ENCODE data around the gene EXT2.
A peak's percentile ranks its signal among the peaks of the same experiment; 100 is the strongest.

The EXT2 gene

GRCh38 chr11:44241851-44242250 lies 146.4 kb downstream of the EXT2 start:
- DNase-seq = peak in 14 of 51 donors; percentile 4 to 59 (median 20)

- DNase-seq = no peak
Measured at GRCh38 chr11:44243086-44243485, 147.6 kb downstream of the EXT2 start.

GRCh38 chr11:44243595-44244343 lies 148.3 kb downstream of the EXT2 start:
- no peak for DNase-seq

GRCh38 chr11:44244639-44245310 lies 149.3 kb downstream of the EXT2 start:
- DNase-seq = no peak

- no peak for DNase-seq
Measured at GRCh38 chr11:44246726-44247125, 151.2 kb downstream of the EXT2 start.

GRCh38 chr11:44247508-44247907 lies 152.0 kb downstream of the EXT2 start:
- DNase-seq = no peak

- DNase-seq = no peak
Measured at GRCh38 chr11:44248109-44248508, 152.6 kb downstream of the EXT2 start.

- DNase-seq = no peak
Measured at GRCh38 chr11:44250421-44250820, 154.9 kb downstream of the EXT2 start.

- DNase-seq = no peak
Measured at GRCh38 chr11:44252999-44253602, 157.6 kb downstream of the EXT2 start.

GRCh38 chr11:44255406-44256071 lies 160.1 kb downstream of the EXT2 start:
- DNase-seq = no peak

GRCh38 chr11:44256673-44257291 lies 161.3 kb downstream of the EXT2 start:
- no peak for DNase-seq

GRCh38 chr11:44257338-44258189 lies 162.1 kb downstream of the EXT2 start:
- no peak for DNase-seq

GRCh38 chr11:44258190-44258489 lies 162.7 kb downstream of the EXT2 start:
- no peak for DNase-seq

GRCh38 chr11:44258839-44259420 lies 163.5 kb downstream of the EXT2 start:
- DNase-seq = no peak

- DNase-seq = no peak
Measured at GRCh38 chr11:44260081-44260480, 164.6 kb downstream of the EXT2 start.

- DNase-seq = no peak
Measured at GRCh38 chr11:44261800-44262591, 166.5 kb downstream of the EXT2 start.

- no peak for DNase-seq
Measured at GRCh38 chr11:44263738-44264437, 168.4 kb downstream of the EXT2 start.

GRCh38 chr11:44264438-44264749 lies 168.9 kb downstream of the EXT2 start:
- no peak for DNase-seq

- DNase-seq = no peak
Measured at GRCh38 chr11:44264761-44265160, 169.3 kb downstream of the EXT2 start.
